ENCODE measurements around the gene CALU.

The CALU gene

GRCh38 chr7:128741491-128741890 is 2.3 kb downstream of the CALU start:
- Histone ChIP-seq H3K27ac (no peak overlapping the region), H3K27me3 (no peaks in the 10 kb centered on the region), H3K4me3 (ENCODE audit: low read depth in 1 of 2, low read length in 1 of 2) (no peak overlapping the region), H3K36me3 (no peaks in the 10 kb centered on the region), H3K4me1 (ENCODE audit: control insufficient read depth in 1 of 2, insufficient read depth in 1 of 2, low read depth in 1 of 2, low read length in 1 of 2) (peaks cover 15 to 25% of the 10 kb centered on the region in 2 experiments), H3K9me3 (no peaks in the 10 kb centered on the region)
- TF ChIP-seq, protein P1, sequence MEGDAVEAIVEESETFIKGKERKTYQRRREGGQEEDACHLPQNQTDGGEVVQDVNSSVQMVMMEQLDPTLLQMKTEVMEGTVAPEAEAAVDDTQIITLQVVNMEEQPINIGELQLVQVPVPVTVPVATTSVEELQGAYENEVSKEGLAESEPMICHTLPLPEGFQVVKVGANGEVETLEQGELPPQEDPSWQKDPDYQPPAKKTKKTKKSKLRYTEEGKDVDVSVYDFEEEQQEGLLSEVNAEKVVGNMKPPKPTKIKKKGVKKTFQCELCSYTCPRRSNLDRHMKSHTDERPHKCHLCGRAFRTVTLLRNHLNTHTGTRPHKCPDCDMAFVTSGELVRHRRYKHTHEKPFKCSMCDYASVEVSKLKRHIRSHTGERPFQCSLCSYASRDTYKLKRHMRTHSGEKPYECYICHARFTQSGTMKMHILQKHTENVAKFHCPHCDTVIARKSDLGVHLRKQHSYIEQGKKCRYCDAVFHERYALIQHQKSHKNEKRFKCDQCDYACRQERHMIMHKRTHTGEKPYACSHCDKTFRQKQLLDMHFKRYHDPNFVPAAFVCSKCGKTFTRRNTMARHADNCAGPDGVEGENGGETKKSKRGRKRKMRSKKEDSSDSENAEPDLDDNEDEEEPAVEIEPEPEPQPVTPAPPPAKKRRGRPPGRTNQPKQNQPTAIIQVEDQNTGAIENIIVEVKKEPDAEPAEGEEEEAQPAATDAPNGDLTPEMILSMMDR (IDR thresholded peaks at IDR 0.05), result no peak

- peaks cover 15 to 25% of the 10 kb centered on the region in 2 experiments for H3K4me1 ChIP-seq (ENCODE audit: control insufficient read depth in 1 of 2, insufficient read depth in 1 of 2, low read depth in 1 of 2, low read length in 1 of 2)
- no peaks in the 10 kb centered on the region for H3K9me3 ChIP-seq
- no peaks in the 10 kb centered on the region for H3K36me3 ChIP-seq
- TF ChIP-seq, protein P1 (IDR thresholded peaks at IDR 0.05), result no peak
- H3K27me3 ChIP-seq, result no peaks in the 10 kb centered on the region
- H3K4me3 ChIP-seq (ENCODE audit: low read depth in 1 of 2, low read length in 1 of 2), result no peak overlapping the region
- no peak overlapping the region for H3K27ac ChIP-seq
Measured at GRCh38 chr7:128742206-128742605, 3.0 kb downstream of the CALU start.

DNA sequence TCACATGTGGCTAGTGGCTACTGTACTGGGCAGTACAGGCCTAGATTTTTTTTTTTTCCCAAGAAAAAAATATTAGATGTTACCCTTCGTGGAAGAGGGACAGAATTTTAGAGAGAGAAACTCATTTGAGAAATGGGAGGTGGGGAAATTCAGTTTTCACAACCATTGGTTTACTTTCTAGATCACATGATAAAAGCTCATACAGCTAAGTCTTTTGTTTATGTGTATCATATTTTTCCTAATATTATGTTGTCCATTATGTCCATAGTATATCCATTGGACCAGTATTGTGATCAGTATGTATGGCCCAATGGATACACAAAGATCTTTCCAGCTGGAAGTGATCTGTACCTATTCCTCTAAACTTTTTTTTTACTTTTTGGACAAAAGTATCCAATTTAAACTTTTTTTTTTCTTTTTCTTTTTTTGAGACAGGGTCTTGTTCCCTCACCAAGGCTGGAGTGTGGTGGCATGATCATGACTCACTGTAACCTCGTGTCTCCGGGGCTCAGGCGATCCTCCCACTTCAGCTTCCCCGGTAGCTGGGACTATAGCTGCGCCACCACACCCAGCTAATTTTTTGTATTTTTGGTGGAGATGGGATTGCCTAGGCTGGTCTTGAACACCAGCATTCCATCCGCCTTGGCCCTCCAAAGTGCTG is 4.1 kb downstream of the CALU start:
- H3K36me3 ChIP-seq, result no peaks in the 10 kb centered on the region
- H3K4me1 ChIP-seq (ENCODE audit: control insufficient read depth in 1 of 2, insufficient read depth in 1 of 2, low read depth in 1 of 2, low read length in 1 of 2), result peaks cover 15 to 25% of the 10 kb centered on the region in 2 experiments
- TF ChIP-seq, protein P1 (IDR thresholded peaks at IDR 0.05), result no peak
- H3K9me3 ChIP-seq, result no peaks in the 10 kb centered on the region
- H3K4me3 ChIP-seq (ENCODE audit: low read depth in 1 of 2, low read length in 1 of 2), result no peak overlapping the region
- H3K27me3 ChIP-seq, result no peaks in the 10 kb centered on the region
- H3K27ac ChIP-seq, result no peak overlapping the region

DNA sequence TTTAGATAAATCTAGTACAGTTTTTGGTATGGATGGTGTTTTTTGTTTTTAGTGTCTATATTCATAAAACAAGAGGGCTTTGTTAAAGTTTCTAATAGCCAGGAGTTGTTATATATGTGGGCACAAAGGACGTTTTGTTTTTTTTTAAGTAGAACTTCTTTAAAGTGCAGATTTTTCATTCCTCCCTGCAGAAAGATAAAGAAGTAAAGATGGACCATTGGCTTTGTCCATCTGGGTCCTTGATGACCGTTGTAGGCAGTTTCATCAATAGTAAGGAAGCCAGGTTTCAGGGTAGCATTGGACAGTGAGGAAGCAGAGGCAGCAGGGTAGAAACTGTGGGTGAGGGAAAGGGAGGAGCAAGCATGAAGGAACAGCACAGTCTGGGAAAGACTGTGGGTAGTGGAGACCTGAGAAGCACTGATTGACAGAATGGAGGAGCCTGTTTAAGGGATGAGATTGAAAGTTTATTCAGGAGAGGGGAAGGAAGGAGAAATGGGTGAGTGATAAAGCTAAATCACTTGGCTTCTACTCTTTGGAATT is 5.3 kb downstream of the CALU start:
- peaks cover 7% of the 10 kb centered on the region for H3K36me3 ChIP-seq
- no peaks in the 10 kb centered on the region for H3K9me3 ChIP-seq
- TF ChIP-seq, protein P1 (IDR thresholded peaks at IDR 0.05), result no peak
- no peak overlapping the region for H3K4me3 ChIP-seq (ENCODE audit: low read depth in 1 of 2, low read length in 1 of 2)
- H3K27me3 ChIP-seq, result no peaks in the 10 kb centered on the region
- H3K4me1 ChIP-seq (ENCODE audit: control insufficient read depth in 1 of 2, insufficient read depth in 1 of 2, low read depth in 1 of 2, low read length in 1 of 2), result peaks cover 12 to 20% of the 10 kb centered on the region in 2 experiments
- H3K27ac ChIP-seq, result no peak overlapping the region

- TF ChIP-seq, protein P1 (IDR thresholded peaks at IDR 0.05), result no peak
- no peak overlapping the region for H3K4me3 ChIP-seq (ENCODE audit: low read depth in 1 of 2, low read length in 1 of 2)
- no peaks in the 10 kb centered on the region for H3K9me3 ChIP-seq
- H3K27me3 ChIP-seq, result no peaks in the 10 kb centered on the region
- no peak overlapping the region for H3K27ac ChIP-seq
- peaks cover 7% of the 10 kb centered on the region for H3K36me3 ChIP-seq
- peaks cover 5 to 11% of the 10 kb centered on the region in 2 experiments for H3K4me1 ChIP-seq (ENCODE audit: control insufficient read depth in 1 of 2, insufficient read depth in 1 of 2, low read depth in 1 of 2, low read length in 1 of 2)
Measured at GRCh38 chr7:128745706-128746105, 6.5 kb downstream of the CALU start.

Data from neutrophil (primary cell).